Amygdala (tissue), 56 donors: Measurements from ENCODE around the gene DNPH1.

ENCODE experiments used
- DNase-seq, 56 donors: peaks; one replicate each; lab custom pipeline; 2025; lab: John Stamatoyannopoulos, UW

DNPH1 gene

GRCh38 chr6:43219814-43220213 is 9.5 kb downstream of the DNPH1 start:
- no peak for DNase-seq

GRCh38 chr6:43219119-43219518 is 10.2 kb downstream of the DNPH1 start:
- DNase-seq: peak in 2 of 56 donors; percentile 13 to 20

GRCh38 chr6:43217351-43217750 is 11.9 kb downstream of the DNPH1 start:
- DNase-seq: no peak

- DNase-seq: no peak
Measured at GRCh38 chr6:43216200-43216599, 13.1 kb downstream of the DNPH1 start.

GRCh38 chr6:43215066-43215465 is 14.2 kb downstream of the DNPH1 start:
- DNase-seq: no peak

- no peak for DNase-seq
Measured at GRCh38 chr6:43213431-43213830, 15.8 kb downstream of the DNPH1 start.

- DNase-seq: no peak
Measured at GRCh38 chr6:43211955-43212354, 17.3 kb downstream of the DNPH1 start.

GRCh38 chr6:43207286-43207685 is 22.0 kb downstream of the DNPH1 start:
- DNase-seq: no peak

GRCh38 chr6:43205849-43206248 is 23.4 kb downstream of the DNPH1 start:
- no peak for DNase-seq

- no peak for DNase-seq
Measured at GRCh38 chr6:43204271-43205105, 24.8 kb downstream of the DNPH1 start.

- no peak for DNase-seq
Measured at GRCh38 chr6:43203718-43204095, 25.6 kb downstream of the DNPH1 start.

GRCh38 chr6:43203029-43203717 is 26.1 kb downstream of the DNPH1 start:
- no peak for DNase-seq

- DNase-seq: no peak
Measured at GRCh38 chr6:43202451-43202850, 26.8 kb downstream of the DNPH1 start.

- DNase-seq: no peak
Measured at GRCh38 chr6:43200541-43200940, 28.7 kb downstream of the DNPH1 start.

- no peak for DNase-seq
Measured at GRCh38 chr6:43199912-43200311, 29.4 kb downstream of the DNPH1 start.

GRCh38 chr6:43196337-43196736 is 32.9 kb downstream of the DNPH1 start:
- DNase-seq: no peak

- DNase-seq: no peak
Measured at GRCh38 chr6:43193929-43194328, 35.4 kb downstream of the DNPH1 start.

GRCh38 chr6:43192911-43193310 is 36.4 kb downstream of the DNPH1 start:
- no peak for DNase-seq

- no peak for DNase-seq
Measured at GRCh38 chr6:43189776-43190304, 39.4 kb downstream of the DNPH1 start.

GRCh38 chr6:43188426-43188825 is 40.9 kb downstream of the DNPH1 start:
- no peak for DNase-seq

GRCh38 chr6:43187821-43188220 is 41.5 kb downstream of the DNPH1 start:
- DNase-seq: no peak

GRCh38 chr6:43186706-43187105 is 42.6 kb downstream of the DNPH1 start:
- DNase-seq: no peak
